Activated T-helper 1 cell treated with anti-CD3 and anti-CD28 coated beads, Interleukin-12 subunit alpha, Interleukin-12 subunit beta, Interleukin-2, Interleukin-4 antibody, amounts not matched to agents 30 ng/mL and 10 ng/mL and 1 ng/mL, durations not matched to agents 14 hours and 24 hours and 36 hours (primary cell): ENCODE data around the gene TYK2. TPM values are rescaled to one million over a fixed set of nuclear protein-coding genes. Genes with fewer than 3 reads are reported as not detected.
"Not testable (repeated sequence)": the region's sequence is repeated elsewhere in the genome, so short reads cannot be mapped to it uniquely, and the experiment has no call there.

Experiments used
- DNase-seq: peaks from one replicate; pipeline ENCODE4 v3.0.0; 2021; ENCODE audit warnings: low spot score
- H3K27ac Mint-ChIP-seq: one replicate; pipeline ENCODE4 v1.8.0; 2021; ENCODE audit warnings: mild to moderate bottlenecking, mixed read lengths
- H3K27me3 Mint-ChIP-seq: one replicate; pipeline ENCODE4 v1.8.0; 2022; ENCODE audit warnings: mild to moderate bottlenecking, moderate library complexity, mixed read lengths; ENCODE audit not compliant: insufficient read depth
- H3K36me3 Mint-ChIP-seq: one replicate; pipeline ENCODE4 v1.8.0; 2021; ENCODE audit warnings: low read depth, mixed read lengths
- H3K4me1 Mint-ChIP-seq: one replicate; pipeline ENCODE4 v1.8.0; 2021; ENCODE audit warnings: low read depth, mixed read lengths
- H3K4me3 Mint-ChIP-seq: one replicate; pipeline ENCODE4 v1.8.0; 2021; ENCODE audit warnings: mild to moderate bottlenecking, moderate library complexity, mixed read lengths
- H3K9me3 Mint-ChIP-seq: one replicate; pipeline ENCODE4 v1.8.0; 2021; ENCODE audit warnings: mixed read lengths
- intact Hi-C: fragments of 100-400 bp; cut with micrococcal nuclease; formaldehyde crosslinking; loops from one replicate; pipeline ENCODE4 v1.15.1; 2024
- total RNA-seq: library from RNA; stranded (reverse); gene quantifications from 2 replicates; pipeline ENCODE4 v1.2.3, GENCODE V29; 2022

TYK2 gene
- total RNA-seq, 1 donor from 2014 or later, result 271 TPM

DNA sequence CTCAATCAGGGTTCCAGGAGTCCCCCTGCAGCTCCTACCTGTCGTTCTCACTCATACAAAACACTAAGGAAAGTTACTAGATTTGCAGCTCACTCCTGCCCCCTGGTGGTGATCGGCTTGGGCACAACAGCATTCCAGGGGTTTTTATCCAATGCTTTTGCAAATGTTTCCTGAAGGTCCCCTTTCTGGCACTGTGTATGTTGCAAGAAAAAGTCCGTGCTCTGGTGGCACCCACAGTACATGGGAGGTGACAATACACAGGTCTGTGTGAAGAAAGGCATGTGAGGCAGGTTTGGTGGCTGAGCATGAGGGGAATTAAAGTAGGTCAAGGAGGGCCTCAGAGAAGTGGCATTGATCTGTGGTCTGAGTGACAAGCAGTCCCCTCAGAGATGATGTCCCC is 8.6 kb upstream of the TYK2 start:
- Mint-ChIP-seq H3K9me3 (no peaks in the 10 kb centered on the region), H3K4me1 (peaks cover 11% of the 10 kb centered on the region)
- intact Hi-C loops, result loop anchor here (1.0 to 10.0 kb wide), 5 partner anchors 120 to 458 kb away; partner anchors contain the start of gene DNMT1

GRCh38 chr19:10384580-10384979 is 4.2 kb upstream of the TYK2 start:
- intact Hi-C loops, result loop anchor here (10.0 kb wide), 1 partner anchor 190 kb away; the partner anchor contains the start of gene DNMT1
- no peak for DNase-seq
- H3K4me3 Mint-ChIP-seq, result no peak overlapping the region
- peaks cover 1% of the 10 kb centered on the region for H3K27me3 Mint-ChIP-seq
- no peaks in the 10 kb centered on the region for H3K9me3 Mint-ChIP-seq
- peaks cover 9% of the 10 kb centered on the region for H3K36me3 Mint-ChIP-seq
- peaks cover 18% of the 10 kb centered on the region for H3K4me1 Mint-ChIP-seq
- no peak overlapping the region for H3K27ac Mint-ChIP-seq

More for the DNA sequence above, 8.6 kb upstream of the TYK2 start:
- no peaks in the 10 kb centered on the region for H3K27me3 Mint-ChIP-seq
- H3K27ac Mint-ChIP-seq, result no peak overlapping the region
- peaks cover 20% of the 10 kb centered on the region for H3K36me3 Mint-ChIP-seq
- no peak overlapping the region for H3K4me3 Mint-ChIP-seq
- DNase-seq, result peak; percentile 61

DNA sequence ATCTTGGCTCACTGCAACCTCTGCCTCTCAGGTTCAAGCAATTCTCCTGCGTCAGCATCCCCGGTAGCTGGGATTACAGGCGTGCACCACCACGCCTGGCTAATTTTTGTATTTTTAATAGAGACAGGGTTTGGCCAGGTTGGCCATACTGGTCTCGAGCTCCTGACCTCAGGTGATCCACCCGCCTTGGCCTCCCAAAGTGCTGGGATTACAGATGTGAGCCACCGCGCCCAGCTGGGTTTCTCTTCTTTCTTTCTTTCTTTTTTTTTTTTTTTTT is 2.8 kb upstream of the TYK2 start:
- H3K4me3 Mint-ChIP-seq, H3K27me3 Mint-ChIP-seq, H3K27ac Mint-ChIP-seq, DNase-seq, H3K9me3 Mint-ChIP-seq: not testable (repeated sequence)
- intact Hi-C loops, result loop anchor here (10.0 kb wide), 1 partner anchor 188 kb away; the partner anchor contains the start of gene DNMT1
- peaks cover 15% of the 10 kb centered on the region for H3K36me3 Mint-ChIP-seq
- peaks cover 22% of the 10 kb centered on the region for H3K4me1 Mint-ChIP-seq

DNA sequence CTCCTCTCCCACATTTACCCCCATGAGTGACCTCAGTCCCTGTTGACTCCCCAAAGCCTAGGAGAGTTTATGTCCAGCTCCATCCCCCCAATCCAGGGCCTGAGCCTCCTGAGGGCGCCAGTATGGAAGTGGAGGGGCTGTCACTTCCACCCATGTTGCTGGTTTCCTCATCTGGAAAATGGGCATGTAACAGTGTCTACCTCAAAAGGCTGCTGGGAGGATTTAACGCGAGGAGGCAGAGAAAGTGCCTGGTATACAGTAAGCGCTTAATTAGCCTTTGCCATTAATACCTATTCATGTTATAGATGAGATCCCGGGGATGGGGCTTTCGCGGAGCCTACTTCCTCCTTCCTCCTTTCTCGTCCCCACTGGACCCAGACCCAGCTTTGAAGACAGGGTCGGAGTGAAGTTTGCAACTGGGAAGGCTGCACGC is 476 bp downstream of the TYK2 start:
- intact Hi-C loops, result loop anchor here (1.0 to 10.0 kb wide), 7 partner anchors 23 to 545 kb away; partner anchors contain the start of genes CDC37, DNMT1, ICAM1 and PIN1
- Mint-ChIP-seq H3K27ac (peak overlapping the region; percentile 97), H3K27me3 (peaks cover 3% of the 10 kb centered on the region), H3K36me3 (peaks cover 24% of the 10 kb centered on the region), H3K4me1 (peaks cover 27% of the 10 kb centered on the region), H3K4me3 (peak overlapping the region; percentile 95), H3K9me3 (no peaks in the 10 kb centered on the region)
- DNase-seq, result no peak

GRCh38 chr19:10378124-10378523 is 2.2 kb downstream of the TYK2 start:
- no peak for DNase-seq
- Mint-ChIP-seq H3K27ac (no peak overlapping the region), H3K9me3 (no peaks in the 10 kb centered on the region), H3K4me3 (peak overlapping the region; percentile 22), H3K4me1 (peaks cover 27% of the 10 kb centered on the region), H3K27me3 (peaks cover 1% of the 10 kb centered on the region), H3K36me3 (peaks cover 29% of the 10 kb centered on the region)
- intact Hi-C loops, result no loop called here

DNA sequence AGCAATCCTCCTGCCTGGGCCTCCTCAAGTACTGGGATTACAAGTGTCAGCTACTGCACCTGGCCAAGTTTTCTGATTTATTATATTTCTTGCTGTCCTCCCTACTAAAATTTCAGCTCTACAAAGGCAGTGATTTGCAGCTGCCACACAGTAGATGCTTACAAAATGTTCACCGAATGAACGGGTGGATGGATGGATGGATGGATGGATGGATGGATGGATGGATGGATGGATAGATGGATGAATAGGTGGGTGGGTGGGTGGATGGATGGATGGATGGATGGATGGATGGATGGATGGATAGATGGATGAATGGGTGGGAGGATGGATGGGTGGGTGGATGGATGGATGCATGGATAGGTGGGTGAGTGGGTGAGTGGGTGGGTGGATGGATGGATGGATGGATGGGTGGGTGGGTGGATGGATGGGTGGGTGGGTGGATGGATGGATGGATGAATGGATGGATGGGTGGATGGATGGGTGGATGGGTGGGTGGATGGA is 3.2 kb downstream of the TYK2 start:
- intact Hi-C loops, H3K9me3 Mint-ChIP-seq, DNase-seq, H3K27me3 Mint-ChIP-seq: not testable (repeated sequence)
- peak overlapping the region; percentile 56 for H3K4me3 Mint-ChIP-seq
- H3K36me3 Mint-ChIP-seq, result peaks cover 29% of the 10 kb centered on the region
- peak overlapping the region; percentile 91 for H3K27ac Mint-ChIP-seq
- H3K4me1 Mint-ChIP-seq, result peaks cover 27% of the 10 kb centered on the region

DNA sequence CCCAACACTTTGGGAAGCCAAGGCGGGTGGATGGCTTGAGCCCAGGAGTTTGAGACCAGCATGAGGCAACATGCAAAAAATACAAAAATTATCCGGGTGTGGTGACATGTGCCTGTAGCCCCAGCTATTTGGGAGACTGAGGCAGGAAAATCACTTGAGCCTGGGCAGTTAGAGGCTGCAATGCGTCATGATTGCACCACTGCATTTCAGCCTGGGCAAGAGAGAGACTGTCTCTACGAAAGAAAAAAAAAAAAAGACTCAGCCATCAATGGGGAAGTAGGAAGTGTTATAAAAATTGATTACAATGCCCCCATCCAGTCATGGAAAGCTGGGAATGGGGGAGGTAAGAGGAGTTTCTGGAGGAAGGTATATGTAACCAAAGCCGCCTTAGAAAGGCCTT is 5.4 kb downstream of the TYK2 start:
- H3K4me3 Mint-ChIP-seq, result no peak overlapping the region
- H3K9me3 Mint-ChIP-seq, result no peaks in the 10 kb centered on the region
- no peak overlapping the region for H3K27ac Mint-ChIP-seq
- no peak for DNase-seq
- H3K4me1 Mint-ChIP-seq, result peaks cover 18% of the 10 kb centered on the region
- intact Hi-C loops, result no loop called here
- H3K27me3 Mint-ChIP-seq, result peaks cover 1% of the 10 kb centered on the region
- peaks cover 26% of the 10 kb centered on the region for H3K36me3 Mint-ChIP-seq

DNA sequence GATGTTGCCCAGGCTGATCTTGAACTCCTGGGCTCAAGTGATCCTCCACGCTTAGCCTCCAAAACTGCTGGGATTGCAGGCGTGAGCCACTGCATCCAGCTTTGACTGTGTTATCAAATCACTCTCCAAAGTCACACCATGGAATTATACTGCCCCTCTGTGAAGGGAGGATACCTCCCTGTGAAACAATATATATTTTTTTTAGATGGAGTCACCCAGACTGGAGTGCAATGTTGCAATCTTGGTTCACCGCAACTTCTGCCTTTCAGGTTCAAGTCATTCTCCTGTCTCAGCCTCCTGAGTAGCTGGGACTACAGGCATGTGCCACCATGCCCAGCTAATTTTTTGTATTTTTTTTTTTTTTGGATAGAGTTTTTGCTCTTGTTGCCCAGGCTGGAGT is 7.7 kb downstream of the TYK2 start:
- H3K36me3 Mint-ChIP-seq, result peaks cover 21% of the 10 kb centered on the region
- H3K4me3 Mint-ChIP-seq, result no peak overlapping the region
- H3K27me3 Mint-ChIP-seq, result no peaks in the 10 kb centered on the region
- no peak overlapping the region for H3K27ac Mint-ChIP-seq
- no peak for DNase-seq
- peaks cover 5% of the 10 kb centered on the region for H3K4me1 Mint-ChIP-seq
- no peaks in the 10 kb centered on the region for H3K9me3 Mint-ChIP-seq
- intact Hi-C loops, result no loop called here

GRCh38 chr19:10368101-10368803 is 12.1 kb downstream of the TYK2 start:
- DNase-seq, result no peak
- Mint-ChIP-seq H3K27me3 (no peaks in the 10 kb centered on the region), H3K9me3 (no peaks in the 10 kb centered on the region), H3K4me3 (no peak overlapping the region), H3K27ac (no peak overlapping the region), H3K36me3 (peaks cover 19% of the 10 kb centered on the region), H3K4me1 (no peaks in the 10 kb centered on the region)
- intact Hi-C loops, result no loop called here

DNA sequence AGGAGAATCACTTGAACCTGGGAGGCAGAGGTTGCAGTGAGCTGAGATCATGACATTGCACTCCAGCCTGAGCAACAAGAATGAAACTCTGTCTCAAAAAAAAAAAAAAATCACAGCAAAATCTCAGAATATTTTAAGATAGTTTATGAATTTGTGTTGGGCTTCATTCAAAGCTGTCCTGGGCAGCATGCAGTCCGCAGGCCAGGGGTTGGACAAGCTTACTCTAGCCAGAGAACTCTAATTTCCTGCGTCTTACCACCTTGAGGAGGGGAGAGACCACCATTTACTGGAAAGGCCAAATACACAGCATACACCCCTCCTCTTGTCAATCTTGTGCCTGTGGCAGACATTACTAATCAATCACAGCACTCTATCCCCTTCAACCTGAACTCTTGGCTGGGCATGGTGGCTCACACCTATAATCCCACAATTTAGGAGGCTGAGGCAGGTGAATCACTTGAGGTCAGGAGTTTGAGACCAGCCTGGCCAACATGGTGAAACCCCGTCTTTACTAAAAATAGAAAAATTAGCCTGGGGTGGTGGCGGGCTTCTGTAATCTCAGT is 13.3 kb downstream of the TYK2 start:
- H3K4me3 Mint-ChIP-seq, H3K27ac Mint-ChIP-seq, H3K4me1 Mint-ChIP-seq, H3K9me3 Mint-ChIP-seq, DNase-seq, intact Hi-C loops, H3K27me3 Mint-ChIP-seq: not testable (repeated sequence)
- peaks cover 20% of the 10 kb centered on the region for H3K36me3 Mint-ChIP-seq

DNA sequence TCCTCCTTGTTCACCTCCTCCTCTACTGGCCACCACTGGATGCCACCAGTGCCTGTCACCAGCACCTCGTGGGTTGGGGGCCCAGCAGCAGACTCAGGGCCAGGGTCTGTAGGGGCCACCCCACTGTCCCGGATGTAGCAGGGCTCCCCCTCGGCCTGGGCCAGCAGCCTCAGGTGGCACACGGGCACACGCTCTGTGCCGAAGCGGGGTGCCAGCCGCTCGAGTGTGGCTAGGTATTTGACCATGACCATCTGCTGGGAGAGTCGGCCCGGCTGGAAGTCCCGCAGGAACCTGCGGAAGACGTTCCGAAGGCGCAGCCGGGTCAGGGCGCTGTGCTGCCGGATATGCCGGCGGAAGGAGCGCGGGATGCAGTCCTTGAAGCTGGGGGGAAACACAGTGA is 14.9 kb downstream of the TYK2 start:
- Mint-ChIP-seq H3K9me3 (no peaks in the 10 kb centered on the region), H3K27me3 (no peaks in the 10 kb centered on the region), H3K36me3 (peaks cover 24% of the 10 kb centered on the region), H3K4me3 (no peak overlapping the region), H3K4me1 (no peaks in the 10 kb centered on the region), H3K27ac (no peak overlapping the region)
- DNase-seq, result no peak
- intact Hi-C loops, result no loop called here

DNA sequence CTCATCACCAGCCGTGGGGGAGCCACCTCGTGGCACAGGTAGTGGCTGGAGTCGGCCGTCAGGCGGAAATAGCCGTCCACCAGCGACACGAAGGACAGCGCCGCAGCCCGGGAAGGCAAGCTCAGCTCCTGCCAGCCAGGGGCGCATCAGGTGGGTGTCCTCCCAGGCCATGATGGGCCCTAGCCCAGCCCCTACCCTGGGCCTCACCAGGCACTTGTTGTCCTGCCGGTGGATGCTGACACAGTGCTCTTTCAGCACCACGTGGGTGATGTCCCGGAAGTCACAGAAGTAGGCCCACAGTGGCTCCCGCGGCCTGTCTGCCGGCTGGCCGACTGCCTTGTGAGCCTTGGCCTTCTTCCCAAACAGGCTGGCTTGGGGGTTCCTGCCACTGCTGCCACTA is 15.7 kb downstream of the TYK2 start:
- no peaks in the 10 kb centered on the region for H3K27me3 Mint-ChIP-seq
- no peak overlapping the region for H3K27ac Mint-ChIP-seq
- intact Hi-C loops, result no loop called here
- no peak overlapping the region for H3K4me3 Mint-ChIP-seq
- H3K36me3 Mint-ChIP-seq, result peaks cover 28% of the 10 kb centered on the region
- H3K4me1 Mint-ChIP-seq, result no peaks in the 10 kb centered on the region
- no peaks in the 10 kb centered on the region for H3K9me3 Mint-ChIP-seq
- no peak for DNase-seq

DNA sequence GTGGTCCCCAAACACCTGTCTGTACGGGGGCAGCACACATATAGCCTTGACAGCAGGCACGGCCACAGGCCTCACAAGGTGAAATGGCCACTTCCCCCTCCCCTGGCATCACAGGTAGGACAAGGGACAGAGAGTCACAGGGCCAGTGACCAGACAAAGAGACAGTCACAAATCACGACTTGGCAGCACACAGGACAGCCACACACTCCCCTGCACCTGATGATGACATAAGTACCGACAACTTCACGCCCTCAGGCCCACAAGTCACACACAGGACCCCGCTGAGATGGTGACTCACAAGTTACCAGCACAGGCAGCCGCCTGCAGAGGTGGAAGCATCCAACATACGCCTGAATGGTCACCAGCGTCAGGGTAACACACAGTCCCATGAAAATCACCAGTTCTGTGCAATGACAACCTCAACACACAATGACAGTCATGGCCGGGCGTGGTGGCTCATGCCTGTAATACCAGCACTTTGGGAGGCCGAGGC is 16.5 kb downstream of the TYK2 start:
- DNase-seq, result no peak
- no peak overlapping the region for H3K4me3 Mint-ChIP-seq
- intact Hi-C loops, result no loop called here
- no peak overlapping the region for H3K27ac Mint-ChIP-seq
- no peaks in the 10 kb centered on the region for H3K27me3 Mint-ChIP-seq
- no peaks in the 10 kb centered on the region for H3K9me3 Mint-ChIP-seq
- H3K4me1 Mint-ChIP-seq, result no peaks in the 10 kb centered on the region
- H3K36me3 Mint-ChIP-seq, result peaks cover 23% of the 10 kb centered on the region
